Measurements from ENCODE around the gene AKAP8L. TPM values are rescaled to one million over a fixed set of nuclear protein-coding genes. Genes with fewer than 3 reads are reported as not detected.
A peak's percentile ranks its signal among the peaks of the same experiment; 100 is the strongest.

Gene AKAP8L
- total and polyA plus RNA-seq, 10 of the 15 experiments (the other 5 are each of a cell fraction or from before 2014, with no cell fraction given): 0.66 to 64.3 (median 40.0) TPM

GRCh38 chr19:15467734-15468214, 49.0 kb upstream of the AKAP8L start:
- POLR2A ChIA-PET: interaction anchor here (1.0 to 1.5 kb wide), 3 partner anchors 35 to 88 kb away, joined by 3 to 4 read pairs (median 3); partner anchors contain the start of genes AKAP8 and AKAP8L
- CTCF ChIA-PET: interaction anchor here (1.0 to 2.1 kb wide), 4 partner anchors 17 to 204 kb away, joined by 3 to 7 read pairs (median 4); partner anchors contain the start of gene AKAP8L
- FAIRE-seq (no peak), DNase-seq (ENCODE audit: low read depth, low spot score) (no peak), ATAC-seq (no peak)
- SMC1A ChIA-PET (ENCODE audit: uncharacterized antibody, unreplicated experiment): interaction anchor here (0.6 to 6.0 kb wide), 6 partner anchors 11 to 134 kb away, joined by 3 to 26 read pairs (median 4); partner anchors contain the start of gene AKAP8L
- no peaks in the 10 kb centered on the region for H3K27me3 ChIP-seq (replicated peaks in 1 of 2; ENCODE audit: control insufficient read depth in 2 of 2, insufficient read depth in 2 of 2, low read length in 1 of 2)
- intact Hi-C loops (cut with micrococcal nuclease; ENCODE audit: unreplicated experiment) (loop anchor here (5.0 to 10.0 kb wide), 2 partner anchors 53 to 90 kb away; partner anchors contain the start of gene AKAP8L), in situ Hi-C loops (cut with MboI) (no loop called here)
- no peaks in the 10 kb centered on the region for H4K20me1 ChIP-seq (ENCODE audit: control insufficient read depth, insufficient read depth)
- no peaks in the 10 kb centered on the region; the same call in 2 of the 3 replicates for H3K9me3 ChIP-seq (replicated peaks; ENCODE audit: control insufficient read depth, insufficient read depth, low read length)
- H3K4me1 ChIP-seq (ENCODE audit: control insufficient read depth, insufficient read depth, low read length): peaks cover 18% of the 10 kb centered on the region
- no TSS peak for BruUV-seq (replicated peaks)
- RAD21 ChIA-PET (ENCODE audit: unreplicated experiment): interaction anchor here (0.6 to 2.4 kb wide), 5 partner anchors 27 to 678 kb away, joined by 3 to 9 read pairs (median 3); partner anchors contain the start of gene AKAP8L
- H3K4me2 ChIP-seq (ENCODE audit: control insufficient read depth, insufficient read depth): no peak overlapping the region
- 78% methylated on average over 5 of the region's 6 CpGs for WGBS (ENCODE audit: insufficient coverage, insufficient replicate concordance, low lambda C conversion rate, missing lambda C conversion rate)
- no peaks in the 10 kb centered on the region for H3K36me3 ChIP-seq (ENCODE audit: control insufficient read depth in 2 of 2, insufficient read depth in 2 of 2, low read length in 1 of 2)
- no peak overlapping the region for H2AFZ ChIP-seq (ENCODE audit: control insufficient read depth, low read depth, low read length)
- H3K9ac ChIP-seq (ENCODE audit: control insufficient read depth, insufficient read depth, low read length): no peak overlapping the region
- TF ChIP-seq ETV6 (conservative IDR thresholded peaks at IDR 0.05 in 1 of 2, IDR thresholded peaks at IDR 0.05 in 1 of 2; ENCODE audit: borderline replicate concordance in 1 of 2, low read depth in 1 of 2) (peak in 1 of 2 experiments; percentile 80; a peak in 2 of 4 replicates), JUNB (IDR thresholded peaks at IDR 0.05) (no peak)
- H3K79me2 ChIP-seq (ENCODE audit: control insufficient read depth, insufficient read depth, low read length): peaks cover 17% of the 10 kb centered on the region
- peak overlapping the region; percentile 80 for H3K27ac ChIP-seq (ENCODE audit: control insufficient read depth, insufficient read depth)
- H3K4me3 ChIP-seq: no peak overlapping the region
